HepG2 (cell line): ENCODE measurements around the gene ZC3H4. TPM values are rescaled to one million over a fixed set of nuclear protein-coding genes. Genes with fewer than 3 reads are reported as not detected.

Experiments
- BHLHE40 ChIP-seq: IDR thresholded peaks from 2 replicates; pipeline ENCODE4 v1.6.1; 2011; ENCODE audit warnings: low read length, improper control_type of control experiment
- DNMT3B ChIP-seq: conservative IDR thresholded peaks from 2 replicates; pipeline ENCODE4 v1.6.1; 2016; ENCODE audit warnings: missing biosample characterization, control low read depth
- EEA1 ChIP-seq: sonication (generic); formaldehyde crosslinking; IDR thresholded peaks from 2 replicates; pipeline ENCODE4 v1.5.1; 2020; ENCODE audit warnings: mild to moderate bottlenecking, missing genetic modification reagents, borderline replicate concordance
- ETV6 ChIP-seq: sonication (generic); formaldehyde crosslinking; conservative IDR thresholded peaks from 2 replicates; pipeline ENCODE4 v1.4.0; 2020; ENCODE audit warnings: missing genetic modification reagents
- GPN1 ChIP-seq: sonication (generic); formaldehyde crosslinking; IDR thresholded peaks from 2 replicates; pipeline ENCODE4 v1.5.1; 2020; ENCODE audit warnings: missing genetic modification reagents, borderline replicate concordance
- IKZF4 ChIP-seq: sonication (generic); formaldehyde crosslinking; IDR thresholded peaks from 2 replicates; pipeline ENCODE4 v1.5.1; 2020; ENCODE audit warnings: borderline replicate concordance, mild to moderate bottlenecking, low read depth, missing genetic modification reagents; ENCODE audit errors: not compliant biosample characterization
- NAIF1 ChIP-seq: sonication (generic); formaldehyde crosslinking; IDR thresholded peaks from 2 replicates; pipeline ENCODE4 v1.5.0; 2020; ENCODE audit warnings: mild to moderate bottlenecking, missing genetic modification reagents, borderline replicate concordance
- NRL ChIP-seq: sonication (generic); formaldehyde crosslinking; IDR thresholded peaks from 2 replicates; pipeline ENCODE4 v1.5.0; 2020; ENCODE audit warnings: missing genetic modification reagents, mild to moderate bottlenecking, moderate library complexity, borderline replicate concordance
- REL ChIP-seq: sonication (generic); formaldehyde crosslinking; conservative IDR thresholded peaks from 2 replicates; pipeline ENCODE4 v1.8.0; 2022; ENCODE audit warnings: mild to moderate bottlenecking, missing genetic modification reagents, moderate library complexity
- RXRA ChIP-seq: sonication (generic); formaldehyde crosslinking; IDR thresholded peaks from 2 replicates; pipeline ENCODE4 v1.5.1; 2020; ENCODE audit warnings: missing genetic modification reagents
- ZNF160 ChIP-seq: sonication (generic); formaldehyde crosslinking; IDR thresholded peaks from 2 replicates; pipeline ENCODE4 v1.8.0; 2022; ENCODE audit warnings: mild to moderate bottlenecking, inconsistent platforms, missing genetic modification reagents
- ZNF441 ChIP-seq: sonication (generic); formaldehyde crosslinking; IDR thresholded peaks from 2 replicates; pipeline ENCODE4 v1.7.0; 2021; ENCODE audit warnings: missing genetic modification reagents, borderline replicate concordance
- ZNF564 ChIP-seq: sonication (generic); formaldehyde crosslinking; IDR thresholded peaks from 2 replicates; pipeline ENCODE4 v1.8.1; 2023; ENCODE audit warnings: mild to moderate bottlenecking, missing genetic modification reagents
- ZNF782 ChIP-seq: sonication (generic); formaldehyde crosslinking; IDR thresholded peaks from 2 replicates; pipeline ENCODE4 v1.4.0; 2020; ENCODE audit warnings: missing genetic modification reagents, mild to moderate bottlenecking, borderline replicate concordance
- ZNF891 ChIP-seq: sonication (generic); formaldehyde crosslinking; IDR thresholded peaks from 2 replicates; pipeline ENCODE4 v1.5.0; 2020; ENCODE audit warnings: mild to moderate bottlenecking, missing genetic modification reagents
- polyA plus RNA-seq, 8 experiments: library from polyadenylated mRNA; depleted of rRNA in 3 of 8; stranded (reverse) in 7 of 8; unstranded in 1 of 8; fragments of >200 nt; fragmentation: Illumina TruSeq in 4 of 8; extraction: Trizol in 4 of 8; gene quantifications; 2 replicates each; pipeline versions ENCODE4 v1.2.1 to v1.2.3, GENCODE V29; 2011 to 2016; ENCODE audit warnings: low read depth in 4 of 8, missing spikeins in 1 of 8, mixed read lengths in 1 of 8; ENCODE audit not compliant: insufficient read depth in 1 of 8
- total RNA-seq, 5 experiments: library from RNA; depleted of rRNA; stranded (reverse); fragments of >200 nt; fragmentation: Illumina TruSeq; extraction: Trizol; gene quantifications; 2 replicates each; pipeline ENCODE4 v1.2.3, GENCODE V29; 2016; ENCODE audit warnings: low read depth in 1 of 5
- TF ChIP-seq, protein P1 (sequence below): sonication (generic); formaldehyde crosslinking; IDR thresholded peaks from 2 replicates; pipeline ENCODE4 v1.4.0; 2020; ENCODE audit warnings: low read depth, mild to moderate bottlenecking, missing genetic modification reagents
- TF ChIP-seq, protein P2 (sequence below): IDR thresholded peaks from 2 replicates; pipeline ENCODE4 v1.6.1; 2016; ENCODE audit warnings: mild to moderate bottlenecking
- TF ChIP-seq, protein P3 (sequence below): sonication (generic); formaldehyde crosslinking; IDR thresholded peaks from 2 replicates; pipeline ENCODE4 v1.4.0; 2020; ENCODE audit warnings: missing genetic modification reagents

The ZC3H4 gene
- total and polyA plus RNA-seq, 2 of the 13 experiments (the other 11 are each of a cell fraction or from before 2014, with no cell fraction given) = 1.8 to 10.7 TPM

DNA sequence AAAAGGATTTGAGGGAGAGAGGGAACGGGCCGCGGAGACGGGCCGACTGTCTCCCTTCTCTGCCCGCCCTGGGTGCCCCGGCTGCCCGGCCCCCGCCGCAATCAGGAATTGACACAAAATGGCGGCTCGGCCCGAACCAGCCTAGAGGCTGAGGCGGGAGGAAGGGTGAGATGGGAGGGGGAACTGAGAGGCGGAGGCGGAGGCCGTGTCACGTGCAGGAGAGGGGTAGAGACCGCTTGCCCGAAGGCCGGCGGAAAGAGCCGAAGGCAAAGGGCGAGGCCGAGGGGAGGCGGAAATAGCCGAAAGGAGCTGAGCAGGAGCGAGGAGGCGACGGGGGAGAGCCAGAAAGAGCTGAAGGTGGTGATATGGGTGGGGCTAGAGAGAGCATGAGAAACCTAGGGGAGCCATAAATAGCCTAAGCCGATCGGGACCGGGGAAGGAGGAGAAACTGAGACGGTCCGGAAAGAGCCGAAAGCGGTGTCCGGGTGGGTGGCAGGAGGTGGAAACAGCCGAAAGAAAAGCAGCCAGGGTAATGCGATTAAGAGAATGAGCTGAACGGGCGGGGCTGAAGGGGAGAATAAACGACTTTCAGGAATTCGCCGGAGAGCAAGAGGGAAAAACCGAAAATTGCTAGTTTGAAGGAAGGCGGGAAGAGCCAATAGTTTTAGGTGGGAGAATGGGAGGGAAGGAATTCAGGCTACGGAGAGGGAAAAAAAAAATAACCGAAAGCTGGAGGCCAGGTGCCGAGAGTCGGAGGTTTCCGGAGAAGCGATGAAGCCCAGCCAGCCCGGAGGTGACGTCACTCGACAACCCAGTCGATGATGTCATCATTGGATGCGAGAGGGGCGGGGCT is at the start of gene ZC3H4 (continued):
- TF ChIP-seq ZNF160 (CRISPR knock-in tag) = peak; percentile 55; the same call in 1 of the 2 replicates
- TF ChIP-seq BHLHE40 = peak; percentile 99
- TF ChIP-seq IKZF4 = no peak
- TF ChIP-seq ZNF891 (CRISPR knock-in tag) = no peak; the same call in 1 of the 2 replicates
- peak; percentile 74 for TF ChIP-seq ZNF564 (CRISPR knock-in tag)
- TF ChIP-seq, protein P1, sequence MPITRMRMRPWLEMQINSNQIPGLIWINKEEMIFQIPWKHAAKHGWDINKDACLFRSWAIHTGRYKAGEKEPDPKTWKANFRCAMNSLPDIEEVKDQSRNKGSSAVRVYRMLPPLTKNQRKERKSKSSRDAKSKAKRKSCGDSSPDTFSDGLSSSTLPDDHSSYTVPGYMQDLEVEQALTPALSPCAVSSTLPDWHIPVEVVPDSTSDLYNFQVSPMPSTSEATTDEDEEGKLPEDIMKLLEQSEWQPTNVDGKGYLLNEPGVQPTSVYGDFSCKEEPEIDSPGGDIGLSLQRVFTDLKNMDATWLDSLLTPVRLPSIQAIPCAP (CRISPR knock-in tag) = no peak
- no peak for TF ChIP-seq EEA1
- peak; percentile 82; the same call in 1 of the 2 replicates for TF ChIP-seq ZNF441
- no peak for TF ChIP-seq GPN1
- TF ChIP-seq RXRA = no peak
- no peak for TF ChIP-seq REL (CRISPR knock-in tag)
- TF ChIP-seq, protein P2, sequence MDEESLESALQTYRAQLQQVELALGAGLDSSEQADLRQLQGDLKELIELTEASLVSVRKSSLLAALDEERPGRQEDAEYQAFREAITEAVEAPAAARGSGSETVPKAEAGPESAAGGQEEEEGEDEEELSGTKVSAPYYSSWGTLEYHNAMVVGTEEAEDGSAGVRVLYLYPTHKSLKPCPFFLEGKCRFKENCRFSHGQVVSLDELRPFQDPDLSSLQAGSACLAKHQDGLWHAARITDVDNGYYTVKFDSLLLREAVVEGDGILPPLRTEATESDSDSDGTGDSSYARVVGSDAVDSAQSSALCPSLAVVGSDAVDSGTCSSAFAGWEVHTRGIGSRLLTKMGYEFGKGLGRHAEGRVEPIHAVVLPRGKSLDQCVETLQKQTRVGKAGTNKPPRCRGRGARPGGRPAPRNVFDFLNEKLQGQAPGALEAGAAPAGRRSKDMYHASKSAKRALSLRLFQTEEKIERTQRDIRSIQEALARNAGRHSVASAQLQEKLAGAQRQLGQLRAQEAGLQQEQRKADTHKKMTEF (CRISPR knock-in tag) = 0 out of 2 replicates have a peak, but pooled peaks have one; percentile 26
- no peak for TF ChIP-seq ZNF782 (CRISPR knock-in tag)
- TF ChIP-seq NAIF1 = no peak
- TF ChIP-seq, protein P3, sequence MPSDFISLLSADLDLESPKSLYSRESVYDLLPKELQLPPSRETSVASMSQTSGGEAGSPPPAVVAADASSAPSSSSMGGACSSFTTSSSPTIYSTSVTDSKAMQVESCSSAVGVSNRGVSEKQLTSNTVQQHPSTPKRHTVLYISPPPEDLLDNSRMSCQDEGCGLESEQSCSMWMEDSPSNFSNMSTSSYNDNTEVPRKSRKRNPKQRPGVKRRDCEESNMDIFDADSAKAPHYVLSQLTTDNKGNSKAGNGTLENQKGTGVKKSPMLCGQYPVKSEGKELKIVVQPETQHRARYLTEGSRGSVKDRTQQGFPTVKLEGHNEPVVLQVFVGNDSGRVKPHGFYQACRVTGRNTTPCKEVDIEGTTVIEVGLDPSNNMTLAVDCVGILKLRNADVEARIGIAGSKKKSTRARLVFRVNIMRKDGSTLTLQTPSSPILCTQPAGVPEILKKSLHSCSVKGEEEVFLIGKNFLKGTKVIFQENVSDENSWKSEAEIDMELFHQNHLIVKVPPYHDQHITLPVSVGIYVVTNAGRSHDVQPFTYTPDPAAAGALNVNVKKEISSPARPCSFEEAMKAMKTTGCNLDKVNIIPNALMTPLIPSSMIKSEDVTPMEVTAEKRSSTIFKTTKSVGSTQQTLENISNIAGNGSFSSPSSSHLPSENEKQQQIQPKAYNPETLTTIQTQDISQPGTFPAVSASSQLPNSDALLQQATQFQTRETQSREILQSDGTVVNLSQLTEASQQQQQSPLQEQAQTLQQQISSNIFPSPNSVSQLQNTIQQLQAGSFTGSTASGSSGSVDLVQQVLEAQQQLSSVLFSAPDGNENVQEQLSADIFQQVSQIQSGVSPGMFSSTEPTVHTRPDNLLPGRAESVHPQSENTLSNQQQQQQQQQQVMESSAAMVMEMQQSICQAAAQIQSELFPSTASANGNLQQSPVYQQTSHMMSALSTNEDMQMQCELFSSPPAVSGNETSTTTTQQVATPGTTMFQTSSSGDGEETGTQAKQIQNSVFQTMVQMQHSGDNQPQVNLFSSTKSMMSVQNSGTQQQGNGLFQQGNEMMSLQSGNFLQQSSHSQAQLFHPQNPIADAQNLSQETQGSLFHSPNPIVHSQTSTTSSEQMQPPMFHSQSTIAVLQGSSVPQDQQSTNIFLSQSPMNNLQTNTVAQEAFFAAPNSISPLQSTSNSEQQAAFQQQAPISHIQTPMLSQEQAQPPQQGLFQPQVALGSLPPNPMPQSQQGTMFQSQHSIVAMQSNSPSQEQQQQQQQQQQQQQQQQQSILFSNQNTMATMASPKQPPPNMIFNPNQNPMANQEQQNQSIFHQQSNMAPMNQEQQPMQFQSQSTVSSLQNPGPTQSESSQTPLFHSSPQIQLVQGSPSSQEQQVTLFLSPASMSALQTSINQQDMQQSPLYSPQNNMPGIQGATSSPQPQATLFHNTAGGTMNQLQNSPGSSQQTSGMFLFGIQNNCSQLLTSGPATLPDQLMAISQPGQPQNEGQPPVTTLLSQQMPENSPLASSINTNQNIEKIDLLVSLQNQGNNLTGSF (CRISPR knock-in tag) = no peak
- TF ChIP-seq ETV6 (CRISPR knock-in tag) = no peak; the same call in 1 of the 2 replicates
- TF ChIP-seq NRL (CRISPR knock-in tag) = peak; percentile 66; the same call in 1 of the 2 replicates
- no peak for TF ChIP-seq DNMT3B (CRISPR knock-in tag)
